AG04450 (cell line): ENCODE measurements around the gene KIF3A. TPM values are rescaled to one million over a fixed set of nuclear protein-coding genes. Genes with fewer than 3 reads are reported as not detected.

Source experiments
- CTCF ChIA-PET: fragments of 300-600, 350-600 bp; formaldehyde crosslinking; extraction: SDS; loops from one replicate; lab custom pipeline; 2022; ENCODE audit warnings: antibody characterized with exemption, inconsistent platforms; lab: Charles Lee
- POLR2A ChIA-PET: fragments of 350-600 bp; formaldehyde crosslinking; extraction: SDS; loops from one replicate; lab custom pipeline; 2021; ENCODE audit warnings: antibody characterized with exemption, inconsistent platforms; lab: Yijun Ruan, JAX
- DNase-seq: peaks from one replicate; pipeline ENCODE4 v3.0.0-alpha.2; 2011; ENCODE audit warnings: low read depth, low spot score
- H3K27ac ChIP-seq: one replicate; pipeline ENCODE4 v1.5.1; 2012; ENCODE audit warnings: low read depth, low read length, control low read depth
- H3K27me3 ChIP-seq: one replicate; pipeline ENCODE4 v1.6.0; 2012; ENCODE audit warnings: low read length; ENCODE audit not compliant: control insufficient read depth, insufficient read depth
- H3K4me3 ChIP-seq: 2 replicates; pipeline ENCODE4 v1.5.1; 2011; ENCODE audit warnings: mild to moderate bottlenecking, low read depth, low read length, control low read depth
- H3K9me3 ChIP-seq: 2 replicates; pipeline ENCODE4 v1.5.1; 2012; ENCODE audit warnings: low read length; ENCODE audit not compliant: control insufficient read depth, insufficient read depth
- polyA plus RNA-seq: library from polyadenylated mRNA; depleted of rRNA; stranded (reverse); fragments of >200 nt; gene quantifications from 2 replicates; pipeline ENCODE4 v1.2.3, GENCODE V29; 2011
- TF ChIP-seq, protein P1 (sequence below): IDR thresholded peaks from 2 replicates; pipeline ENCODE4 v1.5.1; 2011; ENCODE audit warnings: low read depth, low read length, control low read depth, inconsistent platforms

The KIF3A gene
- polyA plus RNA-seq, 1 experiment = 8.9 TPM

DNA sequence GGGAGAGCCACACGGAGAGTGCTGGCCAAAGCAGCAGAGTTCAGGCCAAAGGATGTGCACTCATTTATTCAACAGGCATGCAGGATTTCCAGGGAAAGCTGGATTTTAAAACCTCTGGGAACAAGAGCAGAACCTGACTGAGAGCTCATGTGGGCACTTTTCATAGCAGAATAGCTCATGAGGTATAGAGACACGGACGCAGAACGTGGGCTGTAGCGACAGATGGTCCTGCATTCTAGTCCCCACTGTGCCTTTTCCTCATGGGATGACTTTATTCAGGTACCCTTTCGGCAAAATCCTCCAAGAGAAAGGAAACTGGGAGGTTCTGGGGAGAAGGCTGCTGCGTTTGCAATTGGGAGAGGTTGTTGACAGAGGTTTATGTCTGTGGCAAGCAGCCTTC is 58.2 kb downstream of the KIF3A start:
- Histone ChIP-seq H3K9me3 (peaks cover 3% of the 10 kb centered on the region; the same call in 1 of the 2 replicates), H3K27me3 (no peaks in the 10 kb centered on the region), H3K4me3 (no peak overlapping the region), H3K27ac (no peak overlapping the region)
- TF ChIP-seq, protein P1, sequence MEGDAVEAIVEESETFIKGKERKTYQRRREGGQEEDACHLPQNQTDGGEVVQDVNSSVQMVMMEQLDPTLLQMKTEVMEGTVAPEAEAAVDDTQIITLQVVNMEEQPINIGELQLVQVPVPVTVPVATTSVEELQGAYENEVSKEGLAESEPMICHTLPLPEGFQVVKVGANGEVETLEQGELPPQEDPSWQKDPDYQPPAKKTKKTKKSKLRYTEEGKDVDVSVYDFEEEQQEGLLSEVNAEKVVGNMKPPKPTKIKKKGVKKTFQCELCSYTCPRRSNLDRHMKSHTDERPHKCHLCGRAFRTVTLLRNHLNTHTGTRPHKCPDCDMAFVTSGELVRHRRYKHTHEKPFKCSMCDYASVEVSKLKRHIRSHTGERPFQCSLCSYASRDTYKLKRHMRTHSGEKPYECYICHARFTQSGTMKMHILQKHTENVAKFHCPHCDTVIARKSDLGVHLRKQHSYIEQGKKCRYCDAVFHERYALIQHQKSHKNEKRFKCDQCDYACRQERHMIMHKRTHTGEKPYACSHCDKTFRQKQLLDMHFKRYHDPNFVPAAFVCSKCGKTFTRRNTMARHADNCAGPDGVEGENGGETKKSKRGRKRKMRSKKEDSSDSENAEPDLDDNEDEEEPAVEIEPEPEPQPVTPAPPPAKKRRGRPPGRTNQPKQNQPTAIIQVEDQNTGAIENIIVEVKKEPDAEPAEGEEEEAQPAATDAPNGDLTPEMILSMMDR = no peak
- no peak for DNase-seq
- POLR2A ChIA-PET = no interaction called here
- CTCF ChIA-PET = interaction anchor here (0.6 kb wide), 1 partner anchor 152 kb away, joined by 3 read pairs; no protein-coding TSS in a partner anchor

DNA sequence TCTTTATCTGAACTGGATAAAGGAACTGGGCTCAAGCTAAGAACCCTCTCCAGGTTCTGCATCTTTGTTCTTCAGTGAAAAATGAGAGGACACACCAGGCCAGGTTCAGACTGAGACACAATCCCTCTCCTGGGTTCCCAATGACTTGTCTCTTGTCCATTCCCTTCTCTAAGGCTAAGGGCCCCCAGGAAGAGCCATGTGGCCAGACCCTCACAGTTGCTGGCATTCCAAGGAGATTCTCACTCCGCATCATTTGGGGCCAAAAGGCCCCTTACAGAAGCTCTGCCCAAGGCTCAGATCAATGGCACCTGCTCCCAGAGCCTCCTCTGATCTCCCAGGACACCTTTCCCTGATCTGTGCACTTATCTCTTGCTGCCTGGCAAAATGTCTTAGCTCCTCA is 58.6 kb downstream of the KIF3A start:
- no peak overlapping the region for H3K4me3 ChIP-seq
- ChIA-PET POLR2A (no interaction called here), CTCF (interaction anchor here (0.6 kb wide), 1 partner anchor 151 kb away, joined by 3 read pairs; no protein-coding TSS in a partner anchor)
- TF ChIP-seq, protein P1 = no peak
- H3K27ac ChIP-seq = no peak overlapping the region
- H3K27me3 ChIP-seq = no peaks in the 10 kb centered on the region
- H3K9me3 ChIP-seq = peaks cover 3% of the 10 kb centered on the region; the same call in 1 of the 2 replicates
- no peak for DNase-seq

DNA sequence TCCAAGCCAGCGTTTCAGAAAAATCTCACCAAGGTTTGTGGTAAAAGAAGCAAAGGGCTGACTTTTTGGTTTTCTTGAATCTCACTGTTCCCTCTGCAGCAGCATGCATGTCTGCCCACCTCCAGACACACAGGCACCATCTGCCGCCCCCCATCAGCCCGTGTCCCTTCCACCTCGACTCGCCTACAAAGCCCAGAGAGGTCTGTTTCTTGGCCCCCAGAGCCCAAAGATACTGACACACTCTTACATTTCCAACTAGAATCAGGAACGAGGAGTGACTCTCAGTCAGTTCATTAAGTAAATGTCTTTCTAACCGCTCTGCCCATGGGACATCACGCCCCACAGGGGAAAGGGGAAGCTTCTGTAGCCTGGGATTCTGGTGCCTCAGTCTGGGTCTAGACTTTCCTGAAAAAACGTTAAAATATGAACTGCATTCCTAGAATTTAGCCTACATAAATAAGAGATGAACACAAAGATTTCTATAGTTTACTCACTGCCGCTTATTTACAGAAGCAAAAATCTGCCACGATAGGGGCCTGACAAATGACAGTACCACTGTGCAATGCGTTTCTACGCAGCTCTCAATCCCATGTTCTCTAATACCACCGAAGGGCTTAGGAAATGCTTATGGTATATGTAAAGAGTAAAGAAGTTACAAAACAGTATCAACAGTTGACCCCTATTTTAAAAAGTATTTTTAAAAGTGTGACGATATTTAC is 59.5 kb downstream of the KIF3A start:
- Histone ChIP-seq H3K27me3 (no peaks in the 10 kb centered on the region), H3K27ac (peak overlapping the region; percentile 34), H3K4me3 (no peak overlapping the region), H3K9me3 (peaks cover 3% of the 10 kb centered on the region; the same call in 1 of the 2 replicates)
- TF ChIP-seq, protein P1 = no peak
- no peak for DNase-seq
- ChIA-PET POLR2A (interaction anchor here (0.6 kb wide), 1 partner anchor 11 kb away, joined by 3 read pairs; no protein-coding TSS in a partner anchor), CTCF (interaction anchor here (1.1 to 1.5 kb wide), 4 partner anchors 14 to 291 kb away, joined by 3 to 8 read pairs (median 3); partner anchors contain the start of gene KIF3A)

DNA sequence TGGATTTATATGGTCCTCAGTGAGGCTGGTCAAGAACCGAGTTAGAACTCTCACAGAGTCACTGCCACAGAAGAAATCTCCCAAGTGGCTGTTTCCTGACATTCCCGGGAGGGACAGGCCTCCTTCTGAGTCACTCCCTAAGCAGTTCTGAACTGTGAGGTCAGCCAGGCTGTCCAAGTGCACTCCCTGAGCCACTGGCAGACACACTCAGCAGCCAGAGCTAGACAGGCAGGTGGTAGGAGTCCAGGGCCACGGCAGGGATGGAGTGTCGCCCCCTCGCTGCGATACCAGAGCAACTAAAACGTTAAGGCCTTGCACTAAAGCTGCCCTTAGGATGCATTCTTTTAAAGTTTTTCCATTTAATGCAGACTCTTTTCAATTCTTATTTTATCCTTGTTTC is 60.2 kb downstream of the KIF3A start:
- TF ChIP-seq, protein P1 = peak; percentile 45

More for the DNA sequence above, 60.2 kb downstream of the KIF3A start:
- ChIA-PET POLR2A (interaction anchor here (0.6 kb wide), 2 partner anchors 11 to 1012 kb away, joined by 3 to 5 read pairs; no protein-coding TSS in a partner anchor), CTCF (interaction anchor here (0.8 to 1.5 kb wide), 5 partner anchors 13 to 291 kb away, joined by 3 to 8 read pairs (median 3); partner anchors contain the start of gene KIF3A)
- no peaks in the 10 kb centered on the region for H3K27me3 ChIP-seq
- peak; percentile 45 for DNase-seq
- H3K9me3 ChIP-seq = peaks cover 3% of the 10 kb centered on the region; the same call in 1 of the 2 replicates
- no peak overlapping the region for H3K4me3 ChIP-seq
- H3K27ac ChIP-seq = peak overlapping the region; percentile 61
